A172 (cell line): ENCODE results near the gene NAIF1. TPM values are rescaled to one million over a fixed set of nuclear protein-coding genes. Genes with fewer than 3 reads are reported as not detected.
"Not testable (repeated sequence)": the region's sequence is repeated elsewhere in the genome, so short reads cannot be mapped to it uniquely, and the experiment has no call there.

ENCODE experiments used
- DNase-seq: peaks from one replicate; pipeline ENCODE4 v3.0.0-alpha.2; 2015; ENCODE audit warnings: low spot score
- total RNA-seq: library from RNA; depleted of rRNA; stranded (reverse); fragments of >200 nt; shearing (Covaris generic); gene quantifications from 2 replicates; pipeline ENCODE4 v1.2.3, GENCODE V29; 2014

Gene NAIF1
- total RNA-seq, 1 experiment from 2014 or later = 14.1 TPM

DNA sequence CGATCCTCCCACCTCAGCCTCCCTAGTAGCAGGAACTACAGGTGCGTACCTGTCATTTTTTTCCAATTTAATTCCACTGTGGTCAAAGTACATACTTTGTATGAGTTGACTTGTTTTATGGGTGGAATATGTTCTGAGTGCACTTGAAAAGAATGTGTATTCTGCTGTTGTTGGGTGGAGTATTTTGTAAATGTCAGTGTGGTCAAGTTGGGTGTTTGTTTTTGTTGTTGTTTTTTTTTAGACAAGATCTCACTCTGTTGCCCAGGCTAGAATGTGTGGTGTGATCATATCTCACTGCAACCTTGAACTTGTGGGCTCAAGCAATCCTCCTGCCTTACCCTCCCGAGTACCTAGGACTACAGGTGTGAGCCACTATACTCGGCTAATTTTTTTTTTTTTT, 18.8 kb upstream of the NAIF1 start:
- DNase-seq = no peak

DNA sequence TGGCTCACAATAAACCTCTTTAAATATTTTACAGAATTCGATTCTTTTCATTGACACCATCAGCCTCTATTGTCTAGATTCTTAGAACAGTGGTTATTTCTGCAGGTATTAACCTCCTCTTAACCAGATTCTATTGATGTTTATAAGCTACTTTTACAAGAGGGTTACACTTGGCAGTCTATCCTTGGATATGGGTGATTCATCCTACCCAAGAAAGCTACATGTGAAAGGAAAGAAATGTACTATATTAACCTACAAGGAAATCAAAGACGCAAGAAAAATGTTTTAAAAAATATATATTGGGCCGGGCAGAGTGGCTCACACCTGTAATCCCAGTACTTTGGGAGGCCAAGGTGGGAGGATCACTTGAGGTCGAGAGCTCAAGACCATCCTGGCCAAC, 17.6 kb upstream of the NAIF1 start:
- DNase-seq = no peak

DNA sequence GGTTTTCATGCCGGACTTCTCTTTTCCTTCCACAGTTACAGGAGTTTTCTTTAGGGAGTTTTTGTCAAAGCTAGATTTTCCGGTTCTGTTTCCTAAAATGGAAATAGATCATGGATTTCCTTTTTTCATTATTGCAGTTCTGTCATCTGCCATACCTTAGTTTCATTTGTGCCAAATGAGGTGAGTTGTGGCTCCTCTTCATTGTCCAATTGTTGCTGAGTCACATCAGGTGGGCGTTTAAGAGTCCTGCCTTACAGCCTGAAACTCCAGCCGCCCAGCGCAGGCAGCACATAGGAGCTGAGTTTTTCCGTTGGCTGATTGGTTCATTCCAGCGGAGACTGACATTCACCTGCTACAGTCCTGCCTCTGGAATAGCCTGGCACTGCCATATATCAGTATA, 15.0 kb upstream of the NAIF1 start:
- no peak for DNase-seq

DNA sequence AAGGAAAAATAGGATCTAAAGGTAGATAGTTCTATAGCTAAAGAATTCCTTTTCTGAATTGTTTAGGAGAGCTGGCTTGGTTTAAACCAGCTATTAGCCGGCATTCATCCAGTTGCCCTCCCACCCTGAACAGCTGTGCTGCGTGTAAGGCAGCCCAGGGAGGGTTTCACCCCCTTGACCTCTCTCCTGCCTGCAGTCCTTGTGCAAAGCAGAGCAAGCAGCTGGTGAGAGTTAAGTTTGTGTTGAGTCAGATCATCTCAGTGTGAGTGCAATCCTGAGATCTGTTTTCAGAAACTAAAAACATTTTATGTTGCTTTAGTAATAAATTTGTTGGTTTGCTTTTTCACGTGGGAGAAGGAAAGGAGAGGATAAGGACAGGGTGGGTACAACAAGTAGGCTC, 13.9 kb upstream of the NAIF1 start:
- peak; percentile 26 for DNase-seq

DNA sequence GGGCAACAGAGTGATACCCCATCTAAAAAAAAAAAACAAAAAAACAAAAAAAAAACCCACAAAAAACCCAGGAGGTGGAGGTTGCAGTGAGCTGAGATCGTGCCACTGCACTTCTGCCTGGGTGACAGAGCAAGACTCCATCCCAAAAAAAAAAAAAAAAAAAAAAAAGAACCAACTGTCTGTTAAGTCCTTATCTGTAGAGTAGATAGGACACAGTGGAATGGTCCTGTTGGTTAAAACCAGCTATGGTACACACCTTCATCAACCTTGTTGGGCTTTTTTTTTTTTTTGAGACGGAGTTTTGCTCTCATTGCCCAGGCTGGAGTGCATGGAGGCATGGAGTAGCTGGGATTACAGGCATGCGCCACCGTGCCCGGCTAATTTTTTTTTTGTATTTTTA, 13.1 kb upstream of the NAIF1 start:
- no peak for DNase-seq

DNA sequence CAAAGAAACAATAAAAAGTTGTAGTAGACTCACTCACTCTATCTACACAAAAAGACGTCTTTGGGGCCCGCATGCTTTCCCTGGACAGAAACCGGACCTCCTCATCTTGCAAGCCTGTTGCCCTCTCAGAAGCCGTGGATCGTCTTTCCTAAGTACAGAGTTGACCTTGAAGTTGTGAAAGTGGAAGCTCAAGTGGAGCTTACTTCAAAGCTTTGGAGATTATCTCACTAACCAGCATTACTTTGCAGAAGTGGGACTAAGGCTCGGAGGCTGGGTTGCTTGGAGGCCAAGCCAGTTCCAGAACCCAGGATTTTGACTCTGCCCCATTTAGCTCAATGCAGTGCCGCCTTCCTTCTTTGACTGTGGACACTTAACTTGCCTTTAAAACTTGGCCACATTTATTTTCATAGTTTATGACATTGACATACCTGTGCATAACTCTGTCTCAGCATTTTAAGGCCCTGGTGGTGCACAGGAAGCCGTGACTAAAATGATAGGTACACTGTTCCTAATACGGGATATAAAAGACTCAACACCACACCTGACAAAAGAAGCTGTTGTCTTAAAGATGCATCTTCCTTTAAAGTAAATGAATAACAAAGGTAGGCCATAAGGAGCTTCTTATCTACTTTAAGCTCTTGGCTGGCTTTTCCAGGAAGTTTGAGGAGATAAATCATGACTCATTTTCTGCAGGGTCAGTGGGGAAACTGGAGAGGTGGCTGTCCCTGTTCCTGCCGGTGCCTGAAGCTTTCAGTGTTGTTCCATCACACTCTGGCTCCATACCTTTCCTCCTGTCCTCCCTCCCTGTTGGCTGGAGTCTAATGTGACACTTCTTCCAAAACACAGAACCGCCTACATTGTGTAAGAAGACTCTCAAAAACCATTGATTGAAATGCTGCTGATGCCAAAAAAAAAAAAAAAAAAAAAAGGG, 11.6 kb upstream of the NAIF1 start:
- peak; percentile 93 for DNase-seq

DNA sequence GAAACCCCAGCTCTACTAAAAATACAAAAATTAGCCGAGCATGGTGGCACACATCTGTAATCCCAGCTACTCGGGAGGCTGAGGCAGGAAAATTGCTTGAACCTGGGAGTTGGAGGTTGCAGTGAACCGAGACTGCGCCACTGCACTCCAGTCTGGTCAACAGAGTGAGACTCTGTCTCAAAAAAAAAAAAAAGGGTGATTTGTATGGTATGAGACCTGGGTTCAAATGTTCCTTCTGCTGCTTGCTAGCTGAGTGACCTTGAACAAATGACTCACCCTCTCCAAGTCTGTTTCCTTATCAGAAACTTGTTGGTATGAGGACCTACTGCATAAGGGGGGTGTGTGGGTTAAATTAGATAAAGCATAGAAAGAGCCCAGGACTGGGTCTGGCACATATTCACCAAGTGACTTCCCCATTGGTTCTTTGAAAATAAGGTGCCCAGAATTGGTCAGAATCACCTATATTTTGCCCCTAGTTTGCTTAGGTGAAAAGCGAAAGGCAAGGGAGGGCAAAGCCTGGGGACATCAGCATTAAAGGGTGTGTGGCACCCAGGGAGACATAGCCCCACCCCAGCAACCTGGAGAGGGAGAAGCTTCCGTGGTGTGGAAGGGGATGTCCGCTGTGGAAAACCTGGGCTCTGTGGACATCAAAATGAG, 10.9 kb upstream of the NAIF1 start:
- DNase-seq = no peak

DNA sequence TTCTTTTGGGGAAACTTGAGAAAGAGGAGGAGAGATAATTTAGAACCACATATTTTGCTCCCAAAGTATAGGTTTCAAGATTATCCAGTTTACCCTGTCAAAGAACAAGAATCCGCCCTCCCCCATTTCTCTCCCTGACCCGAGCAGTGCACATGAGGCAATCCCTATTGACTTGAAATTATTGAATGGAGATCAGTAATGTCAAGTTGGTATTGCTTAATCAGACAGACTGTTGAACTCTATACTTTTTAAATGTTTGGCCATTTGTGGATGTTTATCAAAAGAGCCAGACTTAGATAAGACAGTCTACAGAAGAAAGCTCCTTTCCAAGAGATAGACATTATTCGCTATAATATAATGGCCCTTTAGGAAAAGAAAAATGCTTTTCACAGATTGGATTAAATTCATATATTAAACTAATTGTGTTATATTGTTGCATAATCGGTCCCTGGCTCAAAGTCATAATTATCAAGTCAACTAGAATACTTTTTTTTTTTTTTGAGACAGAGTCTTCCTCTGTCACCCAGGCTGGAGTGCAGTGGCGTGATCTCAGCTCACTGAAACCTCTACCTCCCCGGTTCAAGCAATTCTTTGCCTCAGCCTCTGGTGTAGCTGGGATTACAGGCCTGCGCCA, 6.2 kb upstream of the NAIF1 start:
- DNase-seq = no peak

DNA sequence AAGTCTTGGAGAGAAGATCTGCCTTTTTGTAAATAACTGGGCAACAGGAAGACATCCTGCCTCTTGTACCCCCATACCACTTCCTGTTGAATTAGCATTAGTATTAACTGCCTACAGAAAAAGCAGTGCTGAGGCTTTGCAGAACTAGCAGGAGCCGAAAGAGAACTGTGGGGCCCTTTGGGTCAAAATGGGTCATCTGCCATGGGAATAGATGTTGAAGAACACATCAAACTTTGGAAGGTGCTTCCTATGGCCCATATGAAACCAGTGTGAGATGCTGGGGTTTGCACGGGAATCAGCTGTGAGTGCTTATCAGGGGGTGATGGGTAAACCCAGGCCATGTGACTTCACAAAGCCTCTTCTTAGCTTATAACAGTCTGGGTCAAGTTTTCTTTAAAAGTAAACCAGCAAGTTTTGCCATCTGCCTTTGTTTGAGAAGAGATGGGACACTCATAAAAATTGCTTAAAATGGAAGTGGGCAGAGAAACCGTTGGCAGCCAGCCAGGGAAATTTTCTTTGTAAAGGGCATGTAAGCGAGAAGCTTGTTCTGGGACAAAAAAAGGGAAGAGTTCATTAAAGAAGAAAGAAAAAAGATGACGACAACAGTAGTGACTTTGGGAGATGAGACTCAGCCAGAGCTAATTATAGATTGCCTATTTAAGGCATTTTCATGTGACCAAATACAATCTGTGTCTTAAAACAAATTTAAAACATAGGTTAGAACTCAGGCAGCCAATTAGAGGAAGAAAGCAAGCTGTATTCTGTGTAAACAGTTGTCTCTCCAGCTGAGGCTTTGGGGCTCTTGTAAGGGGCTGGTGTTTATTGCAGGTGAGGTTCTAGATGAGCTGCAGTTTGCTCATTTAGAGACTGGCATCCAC, 5.3 kb upstream of the NAIF1 start:
- peak; percentile 65 for DNase-seq

DNA sequence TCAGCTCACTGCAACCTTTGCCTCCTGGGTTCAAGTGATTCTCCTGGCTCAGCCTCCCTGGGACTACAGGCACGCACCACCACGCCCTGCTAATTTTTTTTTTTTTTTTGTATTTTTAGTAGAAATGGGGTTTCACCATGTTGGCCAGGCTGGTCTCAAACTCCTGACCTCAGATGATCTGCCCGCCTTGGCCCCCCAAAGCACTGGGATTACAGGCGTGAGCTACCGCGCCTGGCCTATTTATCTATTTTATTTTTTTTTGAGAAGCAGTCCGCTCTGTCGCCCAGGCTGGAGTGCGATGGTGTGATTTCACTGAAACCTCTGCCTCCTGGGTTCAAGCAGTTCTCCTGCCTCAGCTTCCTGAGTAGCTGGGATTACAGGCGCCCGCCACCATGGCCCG, 4.4 kb upstream of the NAIF1 start:
- not testable (repeated sequence) for DNase-seq

DNA sequence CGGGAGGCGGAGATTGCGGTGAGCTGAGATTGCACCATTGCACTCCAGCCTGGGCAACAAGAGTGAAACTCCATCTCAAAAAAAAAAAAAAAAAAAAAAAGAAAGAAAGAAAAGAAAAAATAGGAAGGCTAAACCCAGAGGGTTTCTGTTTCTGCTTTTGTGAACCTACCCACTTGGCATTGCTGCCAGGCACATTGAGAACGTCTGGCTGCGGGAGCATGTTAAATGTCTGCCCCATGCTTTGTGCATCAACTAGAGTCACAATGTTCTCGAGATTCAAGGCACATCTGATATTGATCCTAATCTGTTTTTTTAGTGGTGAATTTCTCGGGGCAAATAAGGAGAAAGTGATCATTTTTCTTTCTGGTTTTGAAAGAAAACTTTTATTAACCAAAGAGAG, 3.8 kb upstream of the NAIF1 start:
- no peak for DNase-seq

DNA sequence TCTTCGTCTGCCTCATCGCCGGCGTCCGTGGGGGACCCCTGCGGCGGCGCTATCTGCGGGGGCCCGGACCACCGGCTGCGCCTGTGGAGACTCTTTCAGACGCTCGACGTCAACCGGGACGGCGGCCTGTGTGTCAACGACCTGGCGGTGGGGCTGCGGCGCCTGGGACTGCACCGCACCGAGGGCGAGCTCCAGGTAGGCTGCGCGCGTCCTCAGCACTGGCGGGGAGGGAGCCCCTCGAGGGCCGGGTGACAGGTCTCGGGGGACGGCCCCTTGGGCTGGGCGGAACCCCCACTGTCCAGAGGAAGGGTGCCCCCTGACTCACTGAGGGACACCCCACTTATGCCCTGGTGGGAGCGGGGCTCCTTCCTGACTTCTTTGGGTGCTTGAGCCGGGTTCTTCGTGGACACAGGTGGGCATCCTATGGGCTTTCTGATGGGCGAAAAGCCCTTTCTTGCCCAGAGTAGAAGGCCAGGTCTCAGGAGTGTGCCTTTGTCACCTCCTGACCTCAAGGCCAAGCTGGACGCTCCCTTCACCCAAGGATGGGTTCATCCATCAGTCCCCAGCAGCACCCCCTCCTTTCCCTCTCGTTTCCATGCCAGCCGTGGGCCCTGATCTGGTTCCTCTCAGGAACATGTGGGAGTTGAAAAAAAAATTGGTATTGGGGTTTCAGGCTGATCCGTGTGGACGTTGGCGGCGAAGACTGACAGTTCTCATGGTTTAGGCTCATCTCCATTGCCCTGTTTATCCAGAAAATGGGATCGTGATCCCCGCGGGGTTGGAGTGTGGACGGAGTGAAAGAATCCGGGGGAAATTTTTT, 1.5 kb upstream of the NAIF1 start:
- no peak for DNase-seq

DNA sequence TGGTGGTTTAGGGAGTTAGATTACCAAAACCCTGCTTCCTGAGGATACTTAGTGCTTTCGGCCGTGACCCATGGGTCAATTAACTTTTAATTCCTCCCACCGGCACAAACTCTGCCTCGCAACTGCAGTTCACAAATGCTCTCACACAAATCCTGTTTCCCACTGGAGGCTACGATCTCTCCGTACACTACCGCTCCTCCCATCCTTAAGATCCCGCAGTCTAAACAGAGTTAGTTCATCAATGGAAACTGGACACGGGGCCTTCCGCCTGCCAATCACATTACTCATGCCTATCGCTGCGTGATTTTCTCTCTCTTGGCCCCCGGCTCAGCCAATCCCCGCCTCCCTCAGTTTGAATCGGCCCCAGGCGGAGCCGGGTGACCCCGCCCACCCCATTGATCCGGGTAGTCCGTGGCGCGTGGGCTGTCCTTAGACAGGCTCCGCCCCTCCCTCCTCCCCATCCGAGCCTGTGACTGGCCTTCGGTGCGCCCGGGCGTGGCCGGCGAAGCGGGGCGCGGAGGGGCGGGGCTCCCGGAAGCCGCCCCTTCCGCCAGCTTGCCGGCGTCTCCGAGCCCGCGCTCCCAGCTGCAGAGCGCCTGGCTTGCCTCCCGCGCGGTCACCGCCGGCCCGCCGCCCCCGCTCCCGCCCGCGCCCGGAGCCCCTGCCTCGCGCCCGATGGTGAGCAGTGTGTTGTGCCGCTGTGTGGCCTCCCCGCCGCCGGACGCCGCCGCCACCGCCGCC, 695 bp upstream of the NAIF1 start, which contains the start of gene SLC25A25:
Gene SLC25A25, plus strand, starts transcription at position 588 of the 741 bp plus-strand sequence. Its CDS starts 88 bp downstream, at position 676.
- DNase-seq = peak; percentile 99

DNA sequence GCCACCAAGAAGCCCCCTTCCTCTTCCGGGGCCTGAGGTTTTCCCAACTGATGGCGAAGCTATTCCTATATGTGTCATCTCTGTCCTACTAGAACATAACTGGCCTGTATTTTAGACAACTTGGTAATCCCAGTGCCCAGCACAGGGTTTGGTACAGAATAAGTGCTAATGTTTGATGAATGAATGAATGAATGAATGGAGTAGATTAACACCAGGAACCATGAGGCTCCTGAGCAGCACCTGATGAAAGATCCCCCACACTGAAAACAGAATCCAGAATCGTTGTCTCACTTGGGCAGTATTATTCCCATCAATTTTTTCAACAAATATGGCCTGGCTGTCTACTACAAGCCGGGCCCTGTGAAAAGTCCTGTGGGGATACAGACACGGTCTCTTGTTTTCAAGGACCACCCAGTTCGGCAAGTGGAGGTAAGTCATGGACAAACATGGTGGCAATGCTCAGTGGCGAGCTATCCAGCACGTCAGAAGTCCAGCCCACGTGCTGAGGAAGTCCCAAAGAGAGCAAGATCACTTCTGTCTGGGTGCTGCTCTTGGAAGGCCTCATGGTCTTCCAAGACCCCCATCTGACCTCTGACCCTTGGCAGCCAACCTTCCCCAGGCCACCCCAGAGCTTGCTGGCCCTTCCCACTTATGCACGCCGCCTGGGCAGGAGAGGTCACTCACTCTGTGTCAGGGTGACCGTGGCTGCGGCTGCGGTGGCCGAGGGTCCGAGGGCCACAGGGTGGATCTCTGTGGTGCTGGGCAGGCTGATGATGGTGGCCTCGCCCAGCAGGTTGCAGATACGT, 1.0 kb downstream of the NAIF1 start:
- no peak for DNase-seq

DNA sequence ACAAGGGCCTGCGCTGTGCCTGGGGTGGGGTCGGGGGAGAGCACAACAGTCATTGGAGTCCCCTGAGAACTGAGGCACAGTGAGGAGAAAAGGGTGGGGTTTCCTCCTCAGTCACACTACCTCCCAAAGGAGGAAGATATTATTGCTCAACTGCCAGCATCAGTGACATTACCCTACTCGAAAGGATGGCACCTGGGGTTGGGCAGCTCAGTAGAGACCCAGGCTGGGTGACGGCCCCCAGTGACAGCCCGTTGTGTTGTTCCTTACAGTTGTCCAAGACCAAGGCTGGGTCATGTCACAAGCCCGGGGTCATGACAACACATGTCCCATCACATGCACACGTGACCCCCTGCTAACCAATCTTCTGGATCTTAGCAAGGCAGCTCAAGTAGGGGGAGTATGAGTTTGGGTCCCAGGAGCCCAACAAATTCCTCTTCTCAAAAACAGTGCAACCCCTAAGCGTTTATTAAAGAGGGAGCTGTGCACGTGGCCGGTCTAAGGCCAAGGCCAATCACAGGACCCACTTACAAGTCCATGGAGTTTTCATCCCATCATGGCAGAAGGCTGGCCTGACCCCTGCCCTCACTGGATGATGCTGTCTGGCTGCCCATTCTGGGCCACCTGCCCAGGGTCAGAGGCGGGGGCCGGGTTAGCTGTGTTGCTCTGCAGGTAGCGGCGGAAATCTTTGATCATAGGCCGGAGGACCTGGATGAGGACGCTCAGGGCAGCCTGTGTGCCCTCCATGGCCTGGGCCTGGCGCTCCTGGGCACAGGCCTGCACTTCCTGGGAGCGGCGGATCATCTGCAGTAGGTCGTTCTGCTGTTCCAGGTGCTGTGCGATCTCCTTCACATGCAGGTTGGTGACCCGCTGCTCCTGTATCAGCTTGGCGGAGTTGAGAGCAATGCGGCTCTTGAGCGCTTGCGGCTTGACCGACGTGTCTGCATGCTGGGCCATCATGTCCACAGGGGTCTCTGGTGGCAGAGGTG, 4.0 kb downstream of the NAIF1 start:
- no peak for DNase-seq

DNA sequence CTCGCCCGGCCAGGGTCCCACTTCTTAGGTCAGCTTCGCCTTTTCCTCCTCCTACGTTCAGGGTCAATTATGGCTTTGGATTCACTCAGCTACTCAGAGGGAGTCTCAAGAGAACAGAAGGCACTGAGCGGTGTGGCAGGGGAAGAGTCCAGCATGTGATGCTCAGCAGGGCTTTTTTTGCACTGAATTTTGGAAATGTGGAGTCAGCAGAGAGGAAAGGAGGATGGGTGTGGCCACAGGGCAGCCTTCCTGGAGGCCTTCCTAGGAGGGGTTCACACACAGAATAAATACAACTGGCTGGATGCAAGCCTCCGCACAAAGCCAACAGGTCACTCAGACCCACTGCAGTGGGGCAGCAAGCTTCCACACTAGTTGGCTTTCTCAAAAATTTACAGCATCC, 4.8 kb downstream of the NAIF1 start:
- no peak for DNase-seq

DNA sequence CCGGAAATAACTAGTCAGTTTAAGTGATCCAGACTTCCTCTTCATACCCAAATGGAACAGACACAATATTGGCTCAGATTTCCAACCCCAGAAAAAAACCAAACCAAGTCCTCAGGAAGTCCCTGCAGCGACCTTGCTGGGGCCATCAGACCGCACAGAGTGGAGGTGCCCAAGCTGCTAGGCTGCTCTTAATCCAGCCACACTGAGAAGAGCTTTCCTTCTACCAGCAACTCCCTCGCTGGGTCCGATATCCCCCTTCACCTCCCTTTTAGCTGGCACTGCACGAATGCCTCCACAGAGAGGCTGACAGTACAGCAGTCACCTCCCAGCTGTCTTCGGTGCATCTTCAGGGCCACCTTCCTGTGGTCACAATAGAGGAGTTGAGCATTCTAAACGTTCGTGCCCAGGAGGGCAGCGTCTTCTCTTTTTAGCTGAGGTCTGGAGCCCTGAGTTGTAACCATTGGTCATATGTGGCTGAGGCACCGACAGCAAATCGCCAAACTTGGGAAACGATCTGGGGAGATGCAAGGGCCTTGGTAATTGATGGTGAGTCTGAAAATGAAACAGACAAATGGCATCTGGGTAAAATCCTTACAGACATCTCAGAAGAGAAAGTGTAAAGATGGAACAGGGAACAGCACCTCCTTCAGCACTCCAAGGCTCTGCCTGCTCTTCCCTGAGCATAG, 5.7 kb downstream of the NAIF1 start:
- DNase-seq = no peak
